Activated CD8-positive, alpha-beta memory T cell treated with anti-CD3 and anti-CD28 coated beads, Interleukin-2, amount 50 U/mL, for 24 hours (primary cell): ENCODE data around the gene AADAT.
"Not testable (repeated sequence)": the region's sequence is repeated elsewhere in the genome, so short reads cannot be mapped to it uniquely, and the experiment has no call there.

Experiments used
- DNase-seq: peaks from one replicate; pipeline ENCODE4 v3.0.0-alpha.2; 2020; ENCODE audit errors: extremely low read depth

The AADAT gene

GRCh38 chr4:170090352-170091052, 746 bp upstream of the AADAT start:
- DNase-seq: no peak

- no peak for DNase-seq
Measured at GRCh38 chr4:170089274-170089667, 485 bp downstream of the AADAT start.

- DNase-seq: no peak
Measured at GRCh38 chr4:170088716-170089115, 1.0 kb downstream of the AADAT start.

GRCh38 chr4:170087163-170087700, 2.5 kb downstream of the AADAT start:
- DNase-seq: no peak

GRCh38 chr4:170083541-170083940, 6.2 kb downstream of the AADAT start:
- no peak for DNase-seq

- DNase-seq: no peak
Measured at GRCh38 chr4:170080496-170080895, 9.3 kb downstream of the AADAT start.

- DNase-seq: no peak
Measured at GRCh38 chr4:170079981-170080380, 9.8 kb downstream of the AADAT start.

GRCh38 chr4:170071196-170071595, 18.6 kb downstream of the AADAT start:
- no peak for DNase-seq

GRCh38 chr4:170068438-170069128, 21.2 kb downstream of the AADAT start:
- no peak for DNase-seq

- DNase-seq: no peak
Measured at GRCh38 chr4:170059421-170059820, 30.3 kb downstream of the AADAT start.

- no peak for DNase-seq
Measured at GRCh38 chr4:170058826-170059225, 30.9 kb downstream of the AADAT start.

- DNase-seq: no peak
Measured at GRCh38 chr4:170057866-170058265, 31.9 kb downstream of the AADAT start.

GRCh38 chr4:170052919-170053318, 36.8 kb downstream of the AADAT start:
- no peak for DNase-seq

- DNase-seq: no peak
Measured at GRCh38 chr4:170051402-170051801, 38.4 kb downstream of the AADAT start.

GRCh38 chr4:170049766-170050165, 40.0 kb downstream of the AADAT start:
- no peak for DNase-seq

GRCh38 chr4:170047771-170048354, 41.9 kb downstream of the AADAT start:
- peak; percentile 20 for DNase-seq

GRCh38 chr4:170046156-170046555, 43.6 kb downstream of the AADAT start:
- DNase-seq: not testable (repeated sequence)

GRCh38 chr4:170040031-170040680, 49.6 kb downstream of the AADAT start:
- no peak for DNase-seq

GRCh38 chr4:170038769-170039168, 51.0 kb downstream of the AADAT start:
- DNase-seq: no peak

- no peak for DNase-seq
Measured at GRCh38 chr4:170038232-170038631, 51.5 kb downstream of the AADAT start.

GRCh38 chr4:170037481-170037880, 52.3 kb downstream of the AADAT start:
- DNase-seq: no peak

- DNase-seq: no peak
Measured at GRCh38 chr4:170035845-170036244, 53.9 kb downstream of the AADAT start.
